HFFc6 (cell line): Measurements from ENCODE around the gene HYAL2. TPM values are rescaled to one million over a fixed set of nuclear protein-coding genes. Genes with fewer than 3 reads are reported as not detected.
A peak's percentile ranks its signal among the peaks of the same experiment; 100 is the strongest.

Experiments
- DNase-seq: peaks from one replicate; pipeline ENCODE4 v3.0.0-alpha.2; 2018
- H3K27ac Mint-ChIP-seq: 2 replicates; pipeline ENCODE4 v1.8.0; 2020; ENCODE audit warnings: mild to moderate bottlenecking, mixed read lengths
- H3K27me3 Mint-ChIP-seq: 2 replicates; pipeline ENCODE4 v1.8.0; 2021; ENCODE audit warnings: mild to moderate bottlenecking, moderate library complexity, mixed read lengths; ENCODE audit not compliant: insufficient read depth
- H3K36me3 Mint-ChIP-seq: 2 replicates; pipeline ENCODE4 v1.8.0; 2021; ENCODE audit warnings: low read depth, mixed read lengths
- H3K4me1 Mint-ChIP-seq: 2 replicates; pipeline ENCODE4 v1.8.0; 2020; ENCODE audit warnings: low read depth, mixed read lengths
- H3K4me3 Mint-ChIP-seq: 2 replicates; pipeline ENCODE4 v1.8.0; 2020; ENCODE audit warnings: mild to moderate bottlenecking, moderate library complexity, mixed read lengths
- H3K9me3 Mint-ChIP-seq: 2 replicates; pipeline ENCODE4 v1.8.0; 2020; ENCODE audit warnings: mild to moderate bottlenecking, mixed read lengths
- CTCF ChIP-seq: fragments of 200-600 bp; sonication (generic); IDR thresholded peaks from 2 replicates; pipeline ENCODE4 v1.5.0; 2021; ENCODE audit warnings: antibody characterized with exemption, mild to moderate bottlenecking
- total RNA-seq, 6 experiments: library from RNA; stranded (reverse); fragmentation: NEBNext Ultra II Directional; extraction: Animal tissue kit (Norgen Biotek cat#: 25700); gene quantifications; 2 replicates in 1 of 6; 3 replicates in 5 of 6; pipeline ENCODE4 v1.2.3, GENCODE V29; 2021

Gene HYAL2
- total RNA-seq, 6 experiments from 2014 or later, result 39.4 to 54.9 (median 47.6) TPM

DNA sequence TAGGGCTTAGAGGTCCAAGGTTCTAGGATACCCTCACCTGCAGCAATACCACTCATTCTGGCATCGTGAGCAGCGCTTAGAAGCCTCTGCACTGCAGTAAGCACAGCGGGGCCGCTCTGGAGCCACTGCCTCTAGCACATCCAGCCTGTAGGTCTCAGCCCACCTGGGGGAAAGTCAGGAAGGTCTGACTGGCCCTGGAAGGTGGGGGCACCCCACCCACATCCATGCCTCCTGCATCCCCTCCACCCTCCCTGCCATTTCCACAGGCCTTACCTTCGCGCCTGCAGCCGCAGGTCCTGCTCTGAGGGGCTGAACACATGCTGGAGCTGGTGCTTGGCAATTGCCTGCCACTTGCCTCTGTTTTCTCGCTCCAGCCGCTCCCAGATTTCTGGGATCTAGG is 19.0 kb upstream of the HYAL2 start:
- no peak for TF ChIP-seq CTCF
- Mint-ChIP-seq H3K27me3 (peaks cover 5% of the 10 kb centered on the region), H3K9me3 (no peaks in the 10 kb centered on the region), H3K36me3 (peaks cover 18% of the 10 kb centered on the region), H3K4me3 (peak overlapping the region; percentile 96), H3K27ac (no peak overlapping the region), H3K4me1 (peaks cover 35% of the 10 kb centered on the region)
- no peak for DNase-seq

DNA sequence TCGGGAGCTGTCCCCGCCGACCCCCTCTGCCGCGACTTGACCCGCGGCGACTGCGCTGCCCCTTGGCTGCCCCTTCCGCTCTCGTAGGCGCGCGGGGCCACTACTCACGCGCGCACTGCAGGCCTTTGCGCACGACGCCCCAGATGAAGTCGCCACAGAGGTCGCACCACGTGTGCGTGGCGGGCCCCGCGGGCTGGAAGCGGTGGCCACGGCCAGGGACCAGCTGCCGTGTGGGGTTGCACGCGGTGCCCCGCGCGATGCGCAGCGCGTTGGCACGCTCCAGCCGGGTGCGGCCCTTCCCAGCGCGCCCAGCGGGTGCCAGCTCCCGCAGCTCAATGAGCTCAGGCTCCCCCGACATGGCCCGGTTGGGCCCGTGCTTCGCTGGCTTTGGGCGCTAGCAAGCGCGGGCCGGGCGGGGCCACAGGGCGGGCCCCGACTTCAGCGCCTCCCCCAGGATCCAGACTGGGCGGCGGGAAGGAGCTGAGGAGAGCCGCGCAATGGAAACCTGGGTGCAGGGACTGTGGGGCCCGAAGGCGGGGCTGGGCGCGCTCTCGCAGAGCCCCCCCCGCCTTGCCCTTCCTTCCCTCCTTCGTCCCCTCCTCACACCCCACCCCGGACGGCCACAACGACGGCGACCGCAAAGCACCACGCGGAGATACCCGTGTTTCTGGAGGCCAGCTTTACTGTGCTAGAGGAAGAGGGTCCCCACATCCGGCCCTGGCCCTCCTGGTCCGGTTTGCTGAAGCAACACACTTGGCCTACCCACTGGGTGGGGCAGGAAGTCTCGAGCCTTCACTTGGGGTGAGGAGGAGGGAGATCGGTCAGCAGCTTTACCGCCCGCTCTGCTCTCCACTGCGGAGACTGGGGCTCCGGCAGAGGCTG is 18.1 kb upstream of the HYAL2 start, which contains the start of gene RASSF1:
Gene RASSF1 (minus strand): TSS at position 389 of the 882 bp plus-strand sequence. CDS start 31 bp downstream, at position 358.
- peaks cover 4% of the 10 kb centered on the region for H3K27me3 Mint-ChIP-seq

DNA sequence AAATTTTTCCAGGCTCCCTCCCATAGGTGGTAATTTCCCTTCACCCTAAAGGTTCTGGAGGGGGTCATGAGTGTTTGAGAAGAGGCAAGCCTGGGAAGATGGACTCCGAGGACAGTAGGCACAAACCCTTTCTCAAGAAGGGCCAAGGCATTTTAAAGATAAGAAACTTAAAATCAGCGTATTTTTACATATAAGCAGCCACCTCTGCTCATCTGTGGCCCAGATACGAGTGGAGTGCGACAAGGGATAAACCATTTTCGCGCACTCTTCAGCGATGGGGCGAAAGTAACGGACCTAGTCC is 17.6 kb upstream of the HYAL2 start:
- TF ChIP-seq CTCF, result no peak
- Mint-ChIP-seq H3K27me3 (peaks cover 4% of the 10 kb centered on the region), H3K4me3 (peak overlapping the region; percentile 96), H3K4me1 (peaks cover 41% of the 10 kb centered on the region), H3K36me3 (peaks cover 26% of the 10 kb centered on the region), H3K9me3 (no peaks in the 10 kb centered on the region), H3K27ac (peak overlapping the region; percentile 95)
- DNase-seq, result no peak

More for the DNA sequence above, 18.1 kb upstream of the HYAL2 start, which contains the start of gene RASSF1:
- TF ChIP-seq CTCF, result no peak; the same call in 1 of the 2 replicates
- H3K9me3 Mint-ChIP-seq, result no peaks in the 10 kb centered on the region
- H3K4me1 Mint-ChIP-seq, result peaks cover 35% of the 10 kb centered on the region
- peaks cover 23% of the 10 kb centered on the region for H3K36me3 Mint-ChIP-seq
- peak; percentile 48 for DNase-seq
- peak within 1 kb of the TSS; percentile 96 for H3K4me3 Mint-ChIP-seq
- H3K27ac Mint-ChIP-seq, result peak within 1 kb of the TSS; percentile 95

DNA sequence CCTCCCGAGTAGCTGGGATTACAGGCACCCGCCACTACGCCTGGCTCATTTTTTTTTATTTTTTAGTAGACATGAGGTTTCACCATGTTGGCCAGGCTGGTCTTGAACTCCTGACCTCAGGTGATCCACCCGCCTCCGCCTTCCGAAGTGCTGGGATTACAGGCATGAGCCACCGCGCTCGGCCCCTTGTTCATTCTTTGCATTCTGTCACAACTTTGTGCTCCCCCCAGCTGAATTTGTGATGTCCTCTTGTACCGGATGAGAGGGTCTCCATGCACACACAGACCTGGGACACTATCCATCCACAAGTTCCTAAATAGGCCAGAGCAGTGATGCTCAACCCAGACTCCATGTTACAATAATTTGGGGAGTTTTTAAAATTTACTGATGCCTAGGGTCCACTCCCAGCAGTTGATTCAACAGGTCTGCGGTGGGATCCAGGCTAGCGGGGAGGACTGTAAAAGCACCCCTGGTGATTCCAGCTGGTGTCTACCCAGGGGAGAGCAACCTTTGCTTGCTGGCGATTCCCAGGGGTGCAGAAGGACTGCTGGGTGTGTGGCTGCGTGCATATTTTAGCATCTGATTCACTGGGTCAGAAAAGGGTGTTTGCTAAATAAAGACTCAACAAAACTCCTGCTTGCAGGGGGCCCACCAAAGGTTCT is 17.1 kb upstream of the HYAL2 start:
- Mint-ChIP-seq H3K4me1 (peaks cover 46% of the 10 kb centered on the region), H3K27ac (peak overlapping the region; percentile 95), H3K27me3 (peaks cover 4% of the 10 kb centered on the region), H3K36me3 (peaks cover 27% of the 10 kb centered on the region), H3K9me3 (no peaks in the 10 kb centered on the region), H3K4me3 (peak overlapping the region; percentile 96)
- TF ChIP-seq CTCF, result no peak
- DNase-seq, result peak; percentile 57

- Mint-ChIP-seq H3K4me3 (peak overlapping the region; percentile 96), H3K36me3 (peaks cover 29% of the 10 kb centered on the region), H3K9me3 (no peaks in the 10 kb centered on the region), H3K27ac (peak overlapping the region; percentile 95), H3K4me1 (peaks cover 52% of the 10 kb centered on the region), H3K27me3 (peaks cover 4% of the 10 kb centered on the region)
- TF ChIP-seq CTCF, result no peak
- no peak for DNase-seq
Observed at GRCh38 chr3:50338965-50339364, 16.4 kb upstream of the HYAL2 start.
